ENCODE results near the gene ULK4.

The ULK4 gene

GRCh38 chr3:41833628-41834027 lies 128.3 kb downstream of the ULK4 start:
- Histone ChIP-seq H3K27me3 (ENCODE audit: control insufficient read depth, low read length) (no peaks in the 10 kb centered on the region), H3K79me2 (ENCODE audit: control insufficient read depth, low read length) (no peaks in the 10 kb centered on the region), H3K36me3 (ENCODE audit: control insufficient read depth, low read length) (no peaks in the 10 kb centered on the region), H3K4me3 (ENCODE audit: low read length) (no peak overlapping the region), H3K9me3 (ENCODE audit: control insufficient read depth, insufficient read depth, low read length) (no peaks in the 10 kb centered on the region), H3K9me2 (replicated peaks; ENCODE audit: control insufficient read depth, low read length) (no peaks in the 10 kb centered on the region), H3F3A (ENCODE audit: control insufficient read depth, insufficient read depth) (no peaks in the 10 kb centered on the region), H3K27ac (ENCODE audit: low read depth, low read length) (no peak overlapping the region), H4K20me1 (ENCODE audit: control insufficient read depth, insufficient read depth, low read depth, low read length) (no peaks in the 10 kb centered on the region), H3K4me1 (ENCODE audit: control insufficient read depth, low read length) (no peaks in the 10 kb centered on the region), H3K4me2 (ENCODE audit: low read length) (no peak overlapping the region)
- TF ChIP-seq CTCF (IDR thresholded peaks at IDR 0.05; ENCODE audit: low read depth, low read length, poor library complexity, severe bottlenecking): no peak
- TF ChIP-seq EZH2phosphoT487 (IDR thresholded peaks at IDR 0.05; ENCODE audit: borderline replicate concordance, low read length): no peak

- Histone ChIP-seq H3K9me3 (ENCODE audit: control insufficient read depth, insufficient read depth, low read length) (no peaks in the 10 kb centered on the region), H4K20me1 (ENCODE audit: control insufficient read depth, insufficient read depth, low read depth, low read length) (no peaks in the 10 kb centered on the region), H3K27me3 (ENCODE audit: control insufficient read depth, low read length) (no peaks in the 10 kb centered on the region), H3K4me1 (ENCODE audit: control insufficient read depth, low read length) (no peaks in the 10 kb centered on the region), H3K4me2 (ENCODE audit: low read length) (no peak overlapping the region), H3K79me2 (ENCODE audit: control insufficient read depth, low read length) (no peaks in the 10 kb centered on the region), H3K27ac (ENCODE audit: low read depth, low read length) (no peak overlapping the region), H3K36me3 (ENCODE audit: control insufficient read depth, low read length) (no peaks in the 10 kb centered on the region), H3K4me3 (ENCODE audit: low read length) (no peak overlapping the region), H3K9me2 (replicated peaks; ENCODE audit: control insufficient read depth, low read length) (no peaks in the 10 kb centered on the region), H3F3A (ENCODE audit: control insufficient read depth, insufficient read depth) (no peaks in the 10 kb centered on the region)
- no peak for TF ChIP-seq EZH2phosphoT487 (IDR thresholded peaks at IDR 0.05; ENCODE audit: borderline replicate concordance, low read length)
- TF ChIP-seq CTCF (IDR thresholded peaks at IDR 0.05; ENCODE audit: low read depth, low read length, poor library complexity, severe bottlenecking): no peak
Measured at GRCh38 chr3:41819236-41819635, 142.7 kb downstream of the ULK4 start.

- Histone ChIP-seq H3K27ac (ENCODE audit: low read depth, low read length) (no peak overlapping the region), H3K4me2 (ENCODE audit: low read length) (no peak overlapping the region)
Measured at GRCh38 chr3:41808618-41809017, 153.3 kb downstream of the ULK4 start.

More at GRCh38 chr3:41808618-41809017, 153.3 kb downstream of the ULK4 start:
- Histone ChIP-seq H3K79me2 (ENCODE audit: control insufficient read depth, low read length) (no peaks in the 10 kb centered on the region), H3K9me2 (replicated peaks; ENCODE audit: control insufficient read depth, low read length) (no peaks in the 10 kb centered on the region), H3K9me3 (ENCODE audit: control insufficient read depth, insufficient read depth, low read length) (no peaks in the 10 kb centered on the region), H3K36me3 (ENCODE audit: control insufficient read depth, low read length) (no peaks in the 10 kb centered on the region), H3F3A (ENCODE audit: control insufficient read depth, insufficient read depth) (no peaks in the 10 kb centered on the region), H3K27me3 (ENCODE audit: control insufficient read depth, low read length) (no peaks in the 10 kb centered on the region), H3K4me1 (ENCODE audit: control insufficient read depth, low read length) (no peaks in the 10 kb centered on the region), H4K20me1 (ENCODE audit: control insufficient read depth, insufficient read depth, low read depth, low read length) (no peaks in the 10 kb centered on the region), H3K4me3 (ENCODE audit: low read length) (no peak overlapping the region)
- TF ChIP-seq EZH2phosphoT487 (IDR thresholded peaks at IDR 0.05; ENCODE audit: borderline replicate concordance, low read length) (no peak), CTCF (IDR thresholded peaks at IDR 0.05; ENCODE audit: low read depth, low read length, poor library complexity, severe bottlenecking) (no peak)

Data from DOHH2 (cell line).